NAMALWA (cell line): ENCODE results near the gene ETV2.
"Not testable (repeated sequence)": the region's sequence is repeated elsewhere in the genome, so short reads cannot be mapped to it uniquely, and the experiment has no call there.

Experiments used
- DNase-seq: peaks from one replicate; pipeline ENCODE4 v3.0.0-alpha.2; 2015; ENCODE audit warnings: low spot score

The ETV2 gene

DNA sequence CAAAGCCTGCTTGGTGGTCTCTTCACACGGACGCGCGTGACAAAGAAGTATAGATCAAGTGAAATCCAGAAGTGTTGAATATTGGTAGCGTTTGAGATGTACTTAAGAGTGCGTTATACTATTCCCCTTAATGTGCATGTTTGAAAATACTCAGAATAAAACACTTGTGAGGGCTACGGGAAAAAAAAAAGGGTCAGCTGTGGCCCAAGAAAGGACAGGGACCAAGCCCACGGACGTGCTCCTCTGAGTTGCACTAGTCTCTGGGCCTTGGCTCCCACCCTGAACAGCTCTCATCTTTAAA, 13.3 kb upstream of the ETV2 start:
- no peak for DNase-seq

DNA sequence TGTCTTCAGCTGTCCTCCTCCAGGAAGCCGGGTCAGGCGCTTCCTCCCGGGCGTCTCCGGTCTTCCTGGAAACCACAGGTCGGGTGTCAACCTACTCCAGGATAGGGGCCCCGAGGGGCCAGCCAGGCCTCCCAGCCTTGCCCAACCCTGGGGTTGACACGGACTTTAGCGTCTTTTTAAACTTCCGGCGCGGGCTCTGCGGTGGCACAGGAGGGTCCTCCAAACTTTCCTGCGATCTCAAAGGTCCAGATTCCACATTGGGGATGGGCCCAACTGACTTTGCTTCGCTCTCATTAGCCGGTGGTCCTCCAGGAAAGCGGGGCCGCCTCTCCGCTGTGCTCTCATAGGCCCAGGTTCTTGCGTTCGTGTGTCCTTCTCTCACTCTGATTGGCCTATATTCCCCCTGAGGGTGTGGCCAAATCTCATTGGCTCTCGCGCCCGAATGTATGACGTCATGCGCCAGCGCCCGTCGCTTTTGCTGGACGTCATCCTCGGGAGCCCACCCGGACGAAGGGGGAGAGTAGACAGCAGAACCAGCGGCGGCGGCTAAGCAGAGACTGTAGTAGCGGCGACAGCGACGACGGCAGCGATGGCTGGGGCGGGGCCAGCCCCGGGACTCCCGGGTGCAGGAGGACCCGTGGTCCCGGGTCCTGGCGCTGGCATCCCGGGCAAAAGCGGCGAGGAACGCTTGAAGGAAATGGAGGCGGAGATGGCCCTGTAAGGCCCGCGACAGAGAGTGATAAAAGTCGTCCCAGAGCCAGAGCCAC, 12.8 kb upstream of the ETV2 start, which contains the start of gene RBM42:
Gene RBM42, plus strand, starts transcription at position 472 of the 767 bp plus-strand sequence. Its CDS starts 118 bp downstream, at position 590.
- DNase-seq: peak; percentile 100

DNA sequence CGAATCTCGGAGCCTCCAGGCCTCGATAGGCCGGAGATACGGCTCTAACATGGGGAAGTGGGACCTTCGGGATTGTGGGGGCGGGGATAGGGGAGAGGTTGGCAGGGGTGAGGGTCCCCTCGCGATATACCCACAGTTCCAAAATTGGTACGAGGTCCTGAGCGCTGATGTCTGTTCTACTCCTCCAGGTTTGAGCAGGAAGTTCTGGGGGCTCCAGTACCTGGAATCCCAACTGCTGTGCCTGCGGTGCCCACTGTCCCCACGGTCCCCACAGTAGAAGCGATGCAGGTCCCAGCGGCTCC, 12.3 kb upstream of the ETV2 start:
- no peak for DNase-seq

- DNase-seq: no peak
Observed at GRCh38 chr19:35633727-35634440, 7.7 kb upstream of the ETV2 start.

GRCh38 chr19:35636651-35637050, 4.9 kb upstream of the ETV2 start:
- no peak for DNase-seq

GRCh38 chr19:35637165-35637564, 4.4 kb upstream of the ETV2 start:
- no peak for DNase-seq

DNA sequence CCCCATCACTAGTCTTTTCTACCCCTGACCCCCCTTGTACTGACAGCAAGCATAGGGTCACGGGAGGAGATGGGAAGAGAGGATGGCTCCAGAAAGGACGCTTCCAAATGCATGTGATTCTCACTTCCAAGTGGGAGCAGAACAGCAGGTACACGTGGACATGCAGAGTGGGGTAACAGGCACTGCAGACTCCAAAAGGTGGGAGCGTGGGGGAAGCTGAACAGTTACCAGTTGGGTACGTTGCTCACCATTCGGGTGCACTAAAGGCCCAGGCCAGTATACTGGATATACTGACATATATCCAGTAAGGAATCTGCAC, 2.3 kb upstream of the ETV2 start:
- DNase-seq: no peak

GRCh38 chr19:35639863-35640262, 1.7 kb upstream of the ETV2 start:
- DNase-seq: no peak

- no peak for DNase-seq
Observed at GRCh38 chr19:35642312-35642711, 767 bp downstream of the ETV2 start.

- DNase-seq: no peak
Observed at GRCh38 chr19:35642798-35643254, 1.3 kb downstream of the ETV2 start.

GRCh38 chr19:35643255-35644205, 2.0 kb downstream of the ETV2 start:
- peak; percentile 89 for DNase-seq

DNA sequence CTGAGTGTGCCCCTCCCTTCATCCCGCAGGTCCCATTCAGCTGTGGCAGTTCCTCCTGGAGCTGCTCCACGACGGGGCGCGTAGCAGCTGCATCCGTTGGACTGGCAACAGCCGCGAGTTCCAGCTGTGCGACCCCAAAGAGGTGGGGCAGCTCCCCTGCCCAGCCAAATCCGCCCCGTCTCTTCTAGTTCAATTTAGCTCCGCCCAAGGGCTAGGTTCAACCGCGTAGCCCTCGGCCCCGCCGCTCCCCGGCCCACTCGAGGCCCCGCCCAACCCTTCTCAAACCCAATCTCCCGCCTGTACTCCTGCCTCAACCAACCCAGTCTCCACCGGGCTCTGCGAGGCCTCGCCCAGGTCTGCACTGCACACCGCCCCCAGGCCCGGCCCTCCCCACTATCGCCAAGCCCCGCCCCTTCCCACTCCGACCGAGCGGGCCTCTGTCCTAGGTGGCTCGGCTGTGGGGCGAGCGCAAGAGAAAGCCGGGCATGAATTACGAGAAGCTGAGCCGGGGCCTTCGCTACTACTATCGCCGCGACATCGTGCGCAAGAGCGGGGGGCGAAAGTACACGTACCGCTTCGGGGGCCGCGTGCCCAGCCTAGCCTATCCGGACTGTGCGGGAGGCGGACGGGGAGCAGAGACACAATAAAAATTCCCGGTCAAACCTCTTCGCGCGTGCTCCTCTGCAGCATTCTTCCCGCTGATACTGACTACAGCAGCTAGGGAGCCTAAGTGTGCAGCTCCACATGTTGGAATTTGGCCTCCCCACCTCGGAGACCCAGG, 2.9 kb downstream of the ETV2 start:
- DNase-seq: peak; percentile 97

GRCh38 chr19:35644987-35645679, 3.6 kb downstream of the ETV2 start:
- DNase-seq: peak; percentile 67

- no peak for DNase-seq
Observed at GRCh38 chr19:35645680-35646511, 4.4 kb downstream of the ETV2 start.

DNA sequence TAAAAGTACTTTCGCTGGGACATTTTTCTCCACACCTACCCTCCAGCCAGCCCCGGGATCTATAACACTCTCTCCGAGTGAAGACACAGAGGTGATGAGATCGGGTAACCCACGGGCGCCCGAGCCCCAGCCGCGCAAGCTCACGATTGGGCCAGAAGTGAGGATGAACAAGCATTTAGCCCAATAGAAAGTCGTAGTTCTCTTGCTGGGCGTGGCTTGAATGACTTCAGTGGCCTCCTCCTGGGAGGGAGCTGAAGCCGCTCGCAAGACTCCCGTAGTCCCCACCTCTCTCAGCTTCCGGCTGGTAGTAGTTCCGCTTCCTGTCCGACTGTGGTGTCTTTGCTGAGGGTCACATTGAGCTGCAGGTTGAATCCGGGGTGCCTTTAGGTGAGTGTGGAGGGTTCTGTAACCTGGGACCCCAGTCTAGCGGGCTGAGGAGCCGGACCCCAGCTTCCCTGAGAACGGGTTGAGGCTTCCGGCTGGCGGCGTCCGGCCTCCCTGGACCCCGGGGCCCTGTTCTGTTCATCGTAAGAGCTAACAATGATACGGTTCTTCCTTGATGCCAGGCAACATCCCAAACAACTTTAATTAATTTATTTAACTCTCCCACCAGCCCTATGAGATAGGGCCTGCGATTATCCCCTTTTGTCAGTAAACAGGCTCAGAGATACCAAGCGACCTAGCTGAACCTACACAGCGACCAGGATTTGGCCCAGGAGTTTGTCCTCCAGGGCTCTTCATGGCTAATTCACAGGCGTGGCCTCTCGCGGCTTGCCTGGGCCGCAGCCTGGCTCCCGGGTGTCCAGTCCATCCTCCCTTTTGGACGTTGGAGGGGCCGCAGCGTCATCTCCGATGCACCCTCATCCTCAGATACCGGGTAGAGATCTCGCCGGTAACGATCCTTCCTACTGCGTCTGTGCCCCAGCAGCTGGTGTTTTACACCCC, 6.7 kb downstream of the ETV2 start, which contains the start of gene COX6B1:
Gene COX6B1, plus strand, starts transcription at position 307 of the 945 bp plus-strand sequence. CDS start 2,921 bp downstream, outside the sequence.
- DNase-seq: peak; percentile 99

DNA sequence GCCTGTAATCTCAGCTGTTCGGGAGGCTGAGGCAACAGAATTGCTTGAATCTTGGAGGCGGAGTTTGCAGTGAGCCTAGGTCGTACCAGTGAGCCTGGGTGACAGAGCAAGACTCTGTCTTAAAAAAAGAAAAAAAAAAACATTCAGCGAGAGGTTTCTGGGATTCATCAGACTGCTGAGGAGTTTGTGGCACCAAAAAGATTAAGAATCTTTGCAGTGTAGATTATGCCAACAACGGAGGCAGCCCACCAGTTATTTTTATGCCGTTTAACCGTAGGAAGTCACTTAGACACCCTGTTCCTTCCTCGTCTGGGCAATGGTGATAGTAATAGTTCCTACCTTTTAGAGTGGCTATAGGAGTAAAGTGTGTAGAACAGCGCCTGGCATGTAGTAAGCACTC, 9.0 kb downstream of the ETV2 start:
- no peak for DNase-seq

- DNase-seq: not testable (repeated sequence)
Observed at GRCh38 chr19:35654828-35655227, 13.3 kb downstream of the ETV2 start.

DNA sequence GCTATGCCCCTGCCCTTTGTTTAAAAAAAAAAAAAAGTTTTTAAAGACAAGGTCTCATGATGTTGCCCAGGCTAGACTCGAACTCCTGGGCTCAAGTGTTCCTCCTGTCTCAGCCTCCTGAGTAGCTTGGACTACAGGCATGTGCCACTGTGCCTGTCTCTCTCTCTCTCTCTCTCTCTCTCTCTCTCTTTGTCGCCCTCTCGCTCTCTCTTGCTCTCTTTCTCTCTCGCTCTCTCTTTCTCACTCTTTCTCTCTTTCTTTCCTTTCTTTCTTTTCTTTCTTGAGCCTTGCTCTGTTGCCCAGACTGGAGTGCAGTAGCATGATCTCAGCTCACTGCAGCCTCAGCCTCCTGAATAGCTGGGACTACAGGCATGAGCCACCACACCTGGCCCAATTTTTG, 14.1 kb downstream of the ETV2 start:
- no peak for DNase-seq

GRCh38 chr19:35656700-35657099, 15.2 kb downstream of the ETV2 start:
- no peak for DNase-seq
